Measurements from ENCODE around the gene CISD2.

GRCh38 chr4:102843938-102844337 is 24.9 kb upstream of the CISD2 start:
- TF ChIP-seq POLR2A (IDR thresholded peaks at IDR 0.05; ENCODE audit: low read depth, low read length) (no peak), TAF1 (IDR thresholded peaks at IDR 0.05; ENCODE audit: borderline replicate concordance, low read depth, low read length) (no peak)
